ENCODE measurements around the gene MYH6.

MYH6 gene

DNA sequence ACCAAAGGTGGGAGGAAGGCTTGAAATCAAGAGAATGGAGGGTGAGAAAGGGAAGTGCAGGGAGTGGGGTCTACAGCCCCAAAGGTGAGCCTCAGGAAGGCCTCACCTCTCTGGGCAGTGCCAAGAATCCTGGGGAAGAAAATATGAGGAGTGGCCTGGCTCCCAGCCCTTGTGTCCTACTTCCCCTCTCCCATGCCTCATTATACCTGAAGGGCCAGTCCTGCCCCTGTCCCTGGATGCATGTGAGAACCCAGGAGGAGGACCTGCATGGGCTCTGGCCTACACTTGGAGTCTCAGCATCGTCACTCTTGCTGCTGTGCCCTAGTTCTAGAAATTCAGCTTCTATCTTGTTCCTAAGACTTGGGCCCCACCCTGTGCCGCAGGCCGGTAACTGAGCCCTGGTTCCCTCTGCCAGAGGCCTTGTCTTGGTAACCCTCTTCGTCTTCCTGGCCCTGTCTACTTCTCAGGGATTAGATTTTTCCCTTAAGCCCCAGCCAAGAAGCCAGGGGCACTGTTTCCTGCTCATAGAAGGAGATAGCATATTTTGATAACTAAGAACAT lies 38.3 kb upstream of the MYH6 start:
- no peak overlapping the region for H3K4me3 ChIP-seq
- no peaks in the 10 kb centered on the region for H3K36me3 ChIP-seq (ENCODE audit: insufficient read depth, low read length)
- TF ChIP-seq EZH2 (IDR thresholded peaks at IDR 0.05) (no peak), FOXP2 (optimal IDR thresholded peaks at IDR 0.05; ENCODE audit: control extremely low read depth, extremely low read length, insufficient read depth) (no peak), POLR2AphosphoS5 (IDR thresholded peaks at IDR 0.05; ENCODE audit: borderline replicate concordance, low read depth, low read length) (no peak)
- H3K27ac ChIP-seq, result no peak overlapping the region
- no peaks in the 10 kb centered on the region for H3K9me3 ChIP-seq (ENCODE audit: low read depth, low read length)
- H3K9ac ChIP-seq (ENCODE audit: insufficient read length), result no peak overlapping the region
- DNase-seq (ENCODE audit: low read depth, low spot score), result no peak

DNA sequence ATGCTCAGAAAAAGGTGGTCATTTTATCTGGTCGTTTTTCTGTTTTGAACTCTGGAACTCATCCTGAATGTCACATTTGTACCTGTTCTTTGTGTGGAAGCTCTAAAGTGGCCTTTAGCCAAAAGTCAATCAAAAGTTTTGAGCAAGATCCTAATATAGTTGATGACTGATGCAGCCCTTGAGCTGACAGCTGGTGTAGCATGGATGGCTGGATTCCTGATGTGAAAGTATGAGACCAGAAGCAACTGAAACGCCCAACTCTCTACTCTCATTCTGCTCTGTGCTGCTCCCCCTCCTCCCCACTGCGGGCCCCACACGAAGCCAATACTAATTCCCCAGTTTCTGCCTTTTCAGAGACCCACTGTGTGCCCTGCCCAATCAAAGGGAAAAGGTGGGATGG lies 37.7 kb upstream of the MYH6 start:
- DNase-seq (ENCODE audit: low read depth, low spot score), result no peak
- Histone ChIP-seq H3K4me3 (no peak overlapping the region), H3K36me3 (ENCODE audit: insufficient read depth, low read length) (no peaks in the 10 kb centered on the region), H3K27ac (no peak overlapping the region), H3K9me3 (ENCODE audit: low read depth, low read length) (no peaks in the 10 kb centered on the region), H3K9ac (ENCODE audit: insufficient read length) (no peak overlapping the region)
- TF ChIP-seq EZH2 (IDR thresholded peaks at IDR 0.05) (no peak), POLR2AphosphoS5 (IDR thresholded peaks at IDR 0.05; ENCODE audit: borderline replicate concordance, low read depth, low read length) (no peak), FOXP2 (optimal IDR thresholded peaks at IDR 0.05; ENCODE audit: control extremely low read depth, extremely low read length, insufficient read depth) (no peak)

DNA sequence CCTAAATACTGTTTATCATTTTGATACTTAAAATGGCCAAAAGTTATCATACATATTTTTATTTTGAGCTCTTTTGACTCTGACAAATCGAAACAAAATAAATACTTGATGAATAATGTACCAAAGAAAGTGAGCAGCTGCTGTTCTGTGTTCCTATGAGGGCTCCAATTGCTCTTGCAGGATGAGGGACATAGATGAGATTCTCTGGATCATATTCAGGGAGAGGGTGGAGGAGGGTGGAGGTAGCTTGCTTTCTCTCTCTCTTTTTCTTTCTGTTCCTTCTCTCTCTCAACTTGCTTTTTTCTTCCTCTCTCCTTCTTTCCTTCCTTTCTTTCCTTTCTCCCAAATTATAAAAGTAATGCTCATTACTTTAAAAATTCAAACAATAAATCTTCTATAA lies 36.2 kb upstream of the MYH6 start:
- no peak for DNase-seq (ENCODE audit: low read depth, low spot score)

DNA sequence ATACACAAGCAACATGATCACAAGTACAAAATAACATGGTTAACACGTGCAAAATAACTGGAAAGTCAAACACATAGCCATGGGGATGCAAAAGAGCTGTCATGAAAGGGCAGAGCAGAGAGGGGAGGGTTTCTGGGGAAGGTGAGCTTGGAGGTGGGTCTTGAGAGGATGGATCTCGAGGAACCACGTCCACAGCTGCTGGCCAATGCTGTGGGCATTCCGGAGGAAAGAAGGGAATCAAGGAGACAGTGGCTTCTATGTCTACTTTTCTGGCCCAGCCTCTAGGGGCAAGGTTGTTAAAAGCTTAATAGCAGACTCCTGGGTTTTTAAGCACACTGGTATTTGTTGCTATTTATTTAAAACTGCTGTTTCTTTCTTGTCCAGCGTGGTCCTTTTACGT lies 35.8 kb upstream of the MYH6 start:
- TF ChIP-seq FOXP2 (optimal IDR thresholded peaks at IDR 0.05; ENCODE audit: control extremely low read depth, extremely low read length, insufficient read depth), result no peak
- no peak for TF ChIP-seq POLR2AphosphoS5 (IDR thresholded peaks at IDR 0.05; ENCODE audit: borderline replicate concordance, low read depth, low read length)
- no peak for TF ChIP-seq EZH2 (IDR thresholded peaks at IDR 0.05)
- Histone ChIP-seq H3K9me3 (ENCODE audit: low read depth, low read length) (no peaks in the 10 kb centered on the region), H3K36me3 (ENCODE audit: insufficient read depth, low read length) (no peaks in the 10 kb centered on the region), H3K9ac (ENCODE audit: insufficient read length) (no peak overlapping the region), H3K4me3 (no peak overlapping the region), H3K27ac (no peak overlapping the region)
- no peak for DNase-seq (ENCODE audit: low read depth, low spot score)

More for the DNA sequence above, 36.2 kb upstream of the MYH6 start:
- Histone ChIP-seq H3K36me3 (ENCODE audit: insufficient read depth, low read length) (no peaks in the 10 kb centered on the region), H3K9ac (ENCODE audit: insufficient read length) (no peak overlapping the region), H3K9me3 (ENCODE audit: low read depth, low read length) (no peaks in the 10 kb centered on the region), H3K27ac (no peak overlapping the region), H3K4me3 (no peak overlapping the region)
- no peak for TF ChIP-seq FOXP2 (optimal IDR thresholded peaks at IDR 0.05; ENCODE audit: control extremely low read depth, extremely low read length, insufficient read depth)
- TF ChIP-seq EZH2 (IDR thresholded peaks at IDR 0.05), result no peak
- TF ChIP-seq POLR2AphosphoS5 (IDR thresholded peaks at IDR 0.05; ENCODE audit: borderline replicate concordance, low read depth, low read length), result no peak

DNA sequence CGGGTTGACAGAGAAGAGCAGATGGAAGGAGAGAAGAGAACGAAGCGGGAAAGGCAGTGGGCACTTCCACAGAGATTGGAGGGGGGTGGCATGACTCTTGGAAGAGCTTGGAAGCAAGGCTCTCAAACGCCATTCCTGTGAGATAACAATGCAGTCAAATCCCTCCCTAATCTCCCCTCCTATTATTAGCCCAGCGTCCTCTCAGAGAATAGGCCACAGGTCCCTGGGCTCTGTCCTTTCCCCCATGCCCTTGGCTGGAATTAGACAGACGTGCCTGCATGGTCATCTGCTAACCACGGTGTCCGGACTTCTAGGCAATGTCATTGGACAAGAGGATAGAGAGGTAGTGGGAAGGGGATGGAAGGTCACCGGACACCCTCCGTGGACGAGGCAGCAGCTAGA lies 35.3 kb upstream of the MYH6 start:
- Histone ChIP-seq H3K4me3 (no peak overlapping the region), H3K27ac (no peak overlapping the region), H3K9me3 (ENCODE audit: low read depth, low read length) (no peaks in the 10 kb centered on the region), H3K9ac (ENCODE audit: insufficient read length) (no peak overlapping the region), H3K36me3 (ENCODE audit: insufficient read depth, low read length) (no peaks in the 10 kb centered on the region)
- no peak for DNase-seq (ENCODE audit: low read depth, low spot score)
- no peak for TF ChIP-seq FOXP2 (optimal IDR thresholded peaks at IDR 0.05; ENCODE audit: control extremely low read depth, extremely low read length, insufficient read depth)
- no peak for TF ChIP-seq POLR2AphosphoS5 (IDR thresholded peaks at IDR 0.05; ENCODE audit: borderline replicate concordance, low read depth, low read length)
- TF ChIP-seq EZH2 (IDR thresholded peaks at IDR 0.05), result no peak

DNA sequence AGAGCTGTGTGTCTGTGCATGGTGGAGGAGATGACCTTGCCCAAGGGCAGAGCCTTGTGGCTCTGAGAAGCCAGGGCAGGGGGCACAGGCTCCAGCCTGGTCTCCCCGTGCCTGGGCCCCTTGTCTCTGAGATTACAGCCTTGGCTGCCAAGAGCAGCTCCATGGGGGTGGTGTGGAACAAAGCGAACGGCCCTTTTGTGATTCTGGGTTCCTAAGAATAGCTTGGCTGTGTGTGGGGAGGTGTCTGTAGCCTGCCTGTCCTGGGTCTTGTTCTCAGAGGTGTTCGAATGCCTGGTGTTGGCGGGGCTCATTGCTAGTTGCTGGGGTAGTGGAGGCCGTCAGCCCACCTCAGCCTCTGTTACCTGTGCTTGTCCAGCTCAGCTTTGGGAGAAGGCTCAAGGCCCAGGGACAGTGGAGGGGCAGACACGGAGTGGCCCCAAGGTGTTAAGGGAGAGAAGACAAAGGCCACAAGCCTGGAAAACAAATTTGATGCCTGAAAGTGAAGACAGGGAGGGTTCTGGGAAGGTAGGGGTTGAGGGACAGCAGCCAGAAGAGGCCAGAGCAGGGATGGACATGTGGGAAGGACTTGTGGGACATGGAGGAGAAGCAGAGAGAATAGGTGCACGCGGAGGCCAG lies 34.8 kb upstream of the MYH6 start:
- no peaks in the 10 kb centered on the region for H3K36me3 ChIP-seq (ENCODE audit: insufficient read depth, low read length)
- DNase-seq (ENCODE audit: low read depth, low spot score), result no peak
- H3K9me3 ChIP-seq (ENCODE audit: low read depth, low read length), result no peaks in the 10 kb centered on the region
- H3K27ac ChIP-seq, result no peak overlapping the region
- no peak overlapping the region for H3K4me3 ChIP-seq
- no peak for TF ChIP-seq EZH2 (IDR thresholded peaks at IDR 0.05)
- no peak for TF ChIP-seq POLR2AphosphoS5 (IDR thresholded peaks at IDR 0.05; ENCODE audit: borderline replicate concordance, low read depth, low read length)
- no peak for TF ChIP-seq FOXP2 (optimal IDR thresholded peaks at IDR 0.05; ENCODE audit: control extremely low read depth, extremely low read length, insufficient read depth)
- no peak overlapping the region for H3K9ac ChIP-seq (ENCODE audit: insufficient read length)

DNA sequence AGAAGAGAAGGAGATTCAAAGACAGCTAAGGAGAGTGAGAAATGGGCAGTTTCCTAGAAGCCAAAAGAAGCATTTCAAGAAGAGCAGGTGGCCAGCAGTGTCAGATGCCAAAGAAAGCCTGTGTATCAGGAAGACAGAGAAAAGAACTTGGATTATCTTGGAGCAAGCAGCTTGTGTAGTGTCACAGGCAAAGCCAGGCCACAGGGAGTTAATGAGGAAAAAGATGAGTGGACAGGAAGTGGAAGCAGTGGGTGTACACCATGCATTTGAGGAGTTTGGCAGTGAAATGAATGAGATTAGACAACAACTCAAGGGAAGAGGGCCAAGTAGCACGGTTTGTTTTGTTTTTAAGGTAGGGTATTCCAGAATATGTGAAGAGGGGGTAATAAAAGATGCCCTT lies 33.0 kb upstream of the MYH6 start:
- no peaks in the 10 kb centered on the region for H3K9me3 ChIP-seq (ENCODE audit: low read depth, low read length)
- no peaks in the 10 kb centered on the region for H3K36me3 ChIP-seq (ENCODE audit: insufficient read depth, low read length)
- H3K27ac ChIP-seq, result no peak overlapping the region
- no peak for DNase-seq (ENCODE audit: low read depth, low spot score)
- H3K9ac ChIP-seq (ENCODE audit: insufficient read length), result no peak overlapping the region
- H3K4me3 ChIP-seq, result no peak overlapping the region
- TF ChIP-seq POLR2AphosphoS5 (IDR thresholded peaks at IDR 0.05; ENCODE audit: borderline replicate concordance, low read depth, low read length), result no peak
- no peak for TF ChIP-seq EZH2 (IDR thresholded peaks at IDR 0.05)
- no peak for TF ChIP-seq FOXP2 (optimal IDR thresholded peaks at IDR 0.05; ENCODE audit: control extremely low read depth, extremely low read length, insufficient read depth)

DNA sequence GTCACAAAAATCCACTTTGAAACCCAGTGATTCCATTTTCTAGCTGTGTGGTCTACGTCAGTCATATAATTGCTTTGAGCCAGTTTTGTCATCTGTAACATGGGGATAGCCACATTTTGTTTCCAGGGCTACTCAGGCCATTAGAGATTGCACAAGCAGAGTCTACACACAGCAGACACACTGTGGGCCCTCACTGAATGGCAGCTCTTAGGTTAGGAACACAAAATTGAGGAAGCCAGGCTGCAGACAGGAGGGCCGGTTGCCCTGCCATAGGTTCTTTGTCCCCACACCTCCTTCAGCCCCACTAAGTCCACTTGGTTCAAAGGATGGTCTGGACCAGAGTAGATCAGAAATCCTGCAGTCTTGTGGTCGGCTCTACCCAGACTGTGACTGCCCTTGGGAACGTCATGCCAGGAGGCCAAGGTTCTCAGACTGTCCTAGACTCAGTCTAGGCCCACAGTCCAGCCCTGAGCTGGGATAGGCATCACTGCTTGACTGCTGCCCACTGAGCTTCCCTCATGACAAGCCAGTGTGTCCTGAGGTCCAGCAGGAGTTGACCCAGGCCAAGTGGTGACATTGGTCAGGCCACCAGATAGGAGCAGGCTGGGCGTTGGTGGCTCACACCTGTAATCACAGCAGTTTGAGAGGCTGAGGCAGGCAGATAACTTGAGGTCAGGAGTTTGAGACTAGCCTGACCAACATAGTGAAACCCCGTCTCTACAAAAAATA lies 31.2 kb upstream of the MYH6 start:
- H3K36me3 ChIP-seq (ENCODE audit: insufficient read depth, low read length), result no peaks in the 10 kb centered on the region
- H3K9me3 ChIP-seq (ENCODE audit: low read depth, low read length), result no peaks in the 10 kb centered on the region
- TF ChIP-seq POLR2AphosphoS5 (IDR thresholded peaks at IDR 0.05; ENCODE audit: borderline replicate concordance, low read depth, low read length) (no peak), FOXP2 (optimal IDR thresholded peaks at IDR 0.05; ENCODE audit: control extremely low read depth, extremely low read length, insufficient read depth) (no peak), EZH2 (IDR thresholded peaks at IDR 0.05) (no peak)
- H3K27ac ChIP-seq, result no peak overlapping the region
- H3K9ac ChIP-seq (ENCODE audit: insufficient read length), result no peak overlapping the region
- H3K4me3 ChIP-seq, result no peak overlapping the region
- DNase-seq (ENCODE audit: low read depth, low spot score), result no peak
